ENCODE measurements around the gene ZNF550.

GRCh38 chr19:57576661-57577060 lies 17.0 kb upstream of the ZNF550 start:
- no peak for TF ChIP-seq POLR2AphosphoS5 (IDR thresholded peaks at IDR 0.05; ENCODE audit: low read depth)
- no peak for TF ChIP-seq CTCF (IDR thresholded peaks at IDR 0.05; ENCODE audit: insufficient read depth, low read length)
